Kidney epithelial cell (primary cell): ENCODE data around the gene ADAMTS2. TPM values are rescaled to one million over a fixed set of nuclear protein-coding genes. Genes with fewer than 3 reads are reported as not detected.

Experiments
- DNase-seq: peaks from one replicate; pipeline ENCODE4 v3.0.0-alpha.2; 2010; ENCODE audit warnings: low read depth
- H3K27me3 ChIP-seq: 2 replicates; pipeline ENCODE4 v1.6.0; 2011; ENCODE audit warnings: low read length; ENCODE audit not compliant: control insufficient read depth, insufficient read depth
- H3K36me3 ChIP-seq: 2 replicates; pipeline ENCODE4 v1.5.1; 2011; ENCODE audit warnings: low read length; ENCODE audit not compliant: control insufficient read depth, insufficient read depth
- H3K4me3 ChIP-seq: 2 replicates; pipeline ENCODE4 v1.5.1; 2011; ENCODE audit warnings: low read depth, mild to moderate bottlenecking, control low read depth, low read length
- total RNA-seq: library from RNA; depleted of rRNA; stranded (reverse); fragments of >200 nt; gene quantifications from 2 replicates; pipeline ENCODE4 v1.2.3, GENCODE V29; 2015
- TF ChIP-seq, protein P1 (sequence below): IDR thresholded peaks from 2 replicates; pipeline ENCODE4 v1.5.1; 2011; ENCODE audit warnings: mild to moderate bottlenecking, moderate library complexity, low read length, control low read depth, inconsistent platforms; ENCODE audit not compliant: insufficient read depth, poor library complexity, severe bottlenecking

ADAMTS2 gene
- total RNA-seq, 1 donor from 2014 or later, result 1.8 TPM

DNA sequence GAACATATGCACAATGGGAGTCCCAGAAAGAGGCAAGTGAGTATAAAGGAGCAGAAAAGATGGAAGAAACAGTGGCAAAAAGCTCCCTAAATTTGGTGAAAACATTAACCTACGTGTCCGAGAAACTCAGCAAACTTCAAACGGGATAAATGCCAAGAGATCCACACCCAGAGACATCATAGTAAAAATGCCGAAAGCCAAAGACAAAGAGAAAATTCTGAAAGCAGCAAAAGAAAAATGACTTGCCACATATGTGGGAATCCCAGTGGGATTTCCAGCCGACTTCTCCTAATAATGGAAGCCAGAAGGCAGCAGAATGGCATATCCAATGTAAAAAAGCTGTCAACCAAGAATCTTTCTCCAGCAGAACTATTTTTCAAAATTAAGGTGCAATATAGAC lies 101.2 kb downstream of the ADAMTS2 start:
- TF ChIP-seq, protein P1, sequence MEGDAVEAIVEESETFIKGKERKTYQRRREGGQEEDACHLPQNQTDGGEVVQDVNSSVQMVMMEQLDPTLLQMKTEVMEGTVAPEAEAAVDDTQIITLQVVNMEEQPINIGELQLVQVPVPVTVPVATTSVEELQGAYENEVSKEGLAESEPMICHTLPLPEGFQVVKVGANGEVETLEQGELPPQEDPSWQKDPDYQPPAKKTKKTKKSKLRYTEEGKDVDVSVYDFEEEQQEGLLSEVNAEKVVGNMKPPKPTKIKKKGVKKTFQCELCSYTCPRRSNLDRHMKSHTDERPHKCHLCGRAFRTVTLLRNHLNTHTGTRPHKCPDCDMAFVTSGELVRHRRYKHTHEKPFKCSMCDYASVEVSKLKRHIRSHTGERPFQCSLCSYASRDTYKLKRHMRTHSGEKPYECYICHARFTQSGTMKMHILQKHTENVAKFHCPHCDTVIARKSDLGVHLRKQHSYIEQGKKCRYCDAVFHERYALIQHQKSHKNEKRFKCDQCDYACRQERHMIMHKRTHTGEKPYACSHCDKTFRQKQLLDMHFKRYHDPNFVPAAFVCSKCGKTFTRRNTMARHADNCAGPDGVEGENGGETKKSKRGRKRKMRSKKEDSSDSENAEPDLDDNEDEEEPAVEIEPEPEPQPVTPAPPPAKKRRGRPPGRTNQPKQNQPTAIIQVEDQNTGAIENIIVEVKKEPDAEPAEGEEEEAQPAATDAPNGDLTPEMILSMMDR, result no peak
- Histone ChIP-seq H3K36me3 (no peaks in the 10 kb centered on the region), H3K4me3 (no peak overlapping the region), H3K27me3 (no peaks in the 10 kb centered on the region)
- no peak for DNase-seq

DNA sequence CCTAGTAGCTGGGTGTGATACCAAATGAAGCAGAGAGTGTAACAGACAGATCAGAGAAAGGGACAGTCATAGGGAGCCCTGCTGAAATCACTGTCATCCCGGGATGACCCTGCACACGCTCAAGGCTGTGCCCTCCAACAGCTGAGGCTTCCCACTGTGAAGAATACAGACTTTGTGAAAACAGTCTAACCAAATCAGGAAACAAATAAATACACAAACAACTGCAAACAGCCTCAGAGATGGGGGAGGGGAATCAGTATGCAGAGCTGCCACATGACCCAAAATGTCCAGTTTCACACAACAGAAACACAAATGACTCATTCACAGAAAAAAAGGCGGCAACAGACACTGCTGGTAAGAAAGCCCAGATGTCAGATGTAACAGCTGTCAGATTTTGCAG lies 101.9 kb downstream of the ADAMTS2 start:
- no peaks in the 10 kb centered on the region for H3K36me3 ChIP-seq
- TF ChIP-seq, protein P1, result no peak
- H3K27me3 ChIP-seq, result no peaks in the 10 kb centered on the region
- no peak for DNase-seq
- H3K4me3 ChIP-seq, result no peak overlapping the region

DNA sequence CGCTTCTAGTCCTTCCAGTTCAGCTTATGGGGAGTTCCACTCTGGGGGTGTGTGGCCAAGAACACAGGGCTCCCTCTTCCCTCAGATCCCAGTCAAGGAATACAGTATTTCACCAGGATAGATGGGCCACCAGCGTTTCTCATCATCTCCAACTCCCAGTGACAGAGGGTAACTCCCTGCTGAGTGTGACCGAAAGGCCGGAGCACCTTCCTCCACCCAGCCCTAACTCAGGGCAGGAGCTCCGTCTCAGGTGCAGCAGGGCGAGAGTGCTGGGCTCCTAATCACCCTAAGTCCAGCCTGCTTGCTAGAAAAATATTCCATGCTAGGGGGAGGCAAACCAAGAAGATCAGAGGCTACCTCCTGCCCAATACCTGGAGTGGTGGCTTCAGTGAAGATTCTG lies 102.6 kb downstream of the ADAMTS2 start:
- no peak overlapping the region for H3K4me3 ChIP-seq
- no peaks in the 10 kb centered on the region for H3K27me3 ChIP-seq
- DNase-seq, result no peak
- no peaks in the 10 kb centered on the region for H3K36me3 ChIP-seq
- TF ChIP-seq, protein P1, result no peak

DNA sequence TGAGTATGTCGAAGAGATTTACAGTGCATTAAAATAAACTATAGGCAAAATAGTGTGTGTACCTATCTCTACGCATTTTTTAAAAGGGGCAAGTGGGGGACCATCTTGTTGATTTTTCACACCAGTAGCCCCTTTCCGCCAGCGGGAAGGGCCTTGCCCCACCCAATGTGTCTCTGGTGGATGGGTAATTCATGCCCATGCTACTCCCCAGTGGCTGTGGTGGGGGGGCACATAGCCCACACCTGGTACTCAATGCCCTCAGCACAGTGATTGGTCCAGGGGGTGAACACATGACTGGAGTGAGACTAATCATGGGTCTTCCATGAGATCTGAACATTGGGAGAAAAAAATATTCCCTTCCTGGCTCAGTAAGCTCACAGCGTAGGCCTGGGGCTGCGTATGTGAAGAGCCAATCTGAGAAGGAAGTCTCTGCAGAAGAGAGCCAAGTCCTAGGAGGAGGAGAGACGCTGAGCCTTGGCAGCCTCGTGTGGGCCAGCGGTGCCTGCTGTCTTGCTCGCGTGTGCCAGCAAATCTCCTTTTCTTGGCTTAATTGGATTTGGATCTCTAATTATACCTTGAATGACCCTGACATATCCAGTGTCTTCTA lies 103.4 kb downstream of the ADAMTS2 start:
- H3K4me3 ChIP-seq, result no peak overlapping the region
- H3K27me3 ChIP-seq, result no peaks in the 10 kb centered on the region
- no peaks in the 10 kb centered on the region for H3K36me3 ChIP-seq
- TF ChIP-seq, protein P1, result no peak
- no peak for DNase-seq

DNA sequence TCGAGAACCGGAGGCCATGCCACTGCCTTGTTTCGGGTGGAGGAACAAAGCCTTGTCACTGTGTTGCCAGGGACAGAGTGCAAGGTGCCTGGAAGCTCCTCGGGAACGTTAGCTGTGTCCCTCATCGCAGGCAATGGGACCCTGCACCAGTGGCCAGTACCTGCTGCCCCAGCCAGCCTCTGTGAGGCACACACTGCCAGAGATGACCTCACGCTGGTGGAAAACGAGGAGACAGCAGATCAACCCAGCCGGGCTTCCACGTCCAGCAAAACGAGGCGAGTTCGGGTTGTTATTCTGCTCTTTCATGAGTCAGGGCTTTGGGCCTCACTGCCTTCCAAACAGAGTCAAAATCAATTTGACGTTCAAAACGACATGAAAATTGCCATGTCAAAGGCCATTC lies 104.1 kb downstream of the ADAMTS2 start:
- Histone ChIP-seq H3K36me3 (no peaks in the 10 kb centered on the region), H3K27me3 (no peaks in the 10 kb centered on the region), H3K4me3 (no peak overlapping the region)
- TF ChIP-seq, protein P1, result no peak
- DNase-seq, result no peak

DNA sequence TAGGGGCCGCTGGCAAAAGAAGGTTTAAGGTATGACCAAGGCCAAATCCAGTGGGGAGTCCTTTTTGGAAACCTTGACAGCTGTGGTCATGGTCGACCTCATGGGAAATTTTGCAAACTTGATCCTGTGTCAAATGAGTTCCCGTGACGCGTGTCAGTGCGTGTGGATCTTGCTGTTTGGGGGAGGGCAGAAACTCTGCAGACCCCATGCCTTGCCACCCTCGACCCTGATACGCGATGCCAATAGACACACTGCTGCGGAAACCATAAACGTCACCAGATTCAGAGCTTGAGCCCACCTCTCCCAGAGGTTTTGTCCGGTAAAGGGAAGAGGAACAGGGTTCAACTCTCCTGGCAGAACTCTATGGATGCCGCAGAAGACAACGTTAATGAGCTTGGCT lies 104.7 kb downstream of the ADAMTS2 start:
- Histone ChIP-seq H3K36me3 (no peaks in the 10 kb centered on the region), H3K4me3 (no peak overlapping the region), H3K27me3 (no peaks in the 10 kb centered on the region)
- DNase-seq, result no peak
- TF ChIP-seq, protein P1, result no peak
